GM18873 (cell line): Measurements from ENCODE around the gene RUFY4.
"Not testable (repeated sequence)": the region's sequence is repeated elsewhere in the genome, so short reads cannot be mapped to it uniquely, and the experiment has no call there.

Experiments used
- ATAC-seq: cut with Tn5 transposase; IDR thresholded peaks from one replicate; pipeline ENCODE4 v1.9.1; 2021; ENCODE audit warnings: mild to moderate bottlenecking, moderate library complexity, moderate number of reproducible peaks; ENCODE audit not compliant: unreplicated experiment, low FRiP score

Gene RUFY4

DNA sequence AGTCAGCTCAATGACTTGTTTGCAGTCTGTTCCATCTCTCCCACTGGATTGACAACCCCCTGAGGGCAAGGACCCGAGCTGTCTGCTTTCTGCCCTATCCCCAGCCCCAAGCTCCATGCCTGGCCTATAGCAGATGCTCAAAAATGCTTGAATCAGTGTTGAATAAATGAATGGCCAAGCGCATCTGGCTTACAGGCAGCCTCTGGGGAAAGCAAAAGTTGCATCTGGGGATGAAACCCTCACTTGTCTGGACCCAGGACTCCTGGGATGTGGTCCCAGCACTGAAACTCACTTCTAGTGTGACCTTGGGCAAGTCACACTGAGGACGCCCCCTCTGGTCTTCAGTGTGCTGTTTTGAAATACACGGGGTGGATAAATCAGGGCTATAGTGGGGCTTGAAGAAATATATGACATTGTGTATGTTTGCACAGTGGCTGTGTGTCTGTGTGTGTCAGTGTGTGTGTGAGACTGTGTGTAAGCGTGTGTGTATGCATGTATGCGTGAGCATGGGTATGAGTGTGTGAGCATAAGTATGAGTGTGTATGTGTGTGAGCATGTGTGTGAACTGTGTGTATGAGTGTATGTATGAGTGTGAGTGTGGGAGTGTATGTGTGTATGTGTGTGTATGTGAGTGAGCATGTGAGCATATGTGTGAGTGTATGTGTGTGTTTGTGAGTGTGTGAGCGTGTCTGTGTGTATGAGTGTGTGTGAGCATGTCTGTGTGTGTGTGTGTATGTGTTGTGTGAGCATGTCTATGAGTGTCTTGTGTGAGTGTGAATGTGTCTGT lies 38.5 kb upstream of the RUFY4 start:
- no peak for ATAC-seq

- ATAC-seq: no peak
These were observed 37.8 kb upstream of the RUFY4 start for GRCh38 chr2:218031261-218031660.

DNA sequence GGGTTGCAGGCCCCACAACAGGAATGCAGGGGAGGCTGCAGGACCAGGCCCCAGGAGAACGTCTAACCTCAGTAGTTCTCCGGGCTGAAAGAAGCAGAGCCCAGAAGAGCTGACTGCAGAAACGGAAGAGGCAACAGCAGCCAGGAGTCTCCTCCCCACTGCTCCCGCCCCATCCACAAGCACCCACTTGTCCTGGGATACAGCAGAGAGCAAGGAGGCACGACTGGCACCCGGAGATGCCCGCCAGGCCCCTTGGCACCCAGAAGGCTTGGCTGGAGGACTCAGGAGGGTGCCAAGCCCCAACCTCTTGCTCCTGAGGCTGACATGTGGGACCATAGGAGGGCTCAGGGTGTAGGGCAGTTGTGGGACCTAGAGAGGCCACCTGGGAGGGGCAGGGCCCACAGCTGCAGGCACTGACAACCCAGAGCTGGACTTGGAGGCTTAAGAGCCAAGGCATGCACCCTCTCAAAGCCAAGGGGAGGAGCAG lies 37.2 kb upstream of the RUFY4 start:
- ATAC-seq: no peak

- ATAC-seq: no peak
These were observed 36.5 kb upstream of the RUFY4 start for GRCh38 chr2:218032336-218033171.

GRCh38 chr2:218033208-218033589 lies 35.9 kb upstream of the RUFY4 start:
- ATAC-seq: no peak

- ATAC-seq: no peak
These were observed 35.2 kb upstream of the RUFY4 start for GRCh38 chr2:218033590-218034496.

- ATAC-seq: peak; percentile 70
These were observed 34.4 kb upstream of the RUFY4 start for GRCh38 chr2:218034497-218035213.

- no peak for ATAC-seq
These were observed 33.5 kb upstream of the RUFY4 start for GRCh38 chr2:218035463-218036100.

DNA sequence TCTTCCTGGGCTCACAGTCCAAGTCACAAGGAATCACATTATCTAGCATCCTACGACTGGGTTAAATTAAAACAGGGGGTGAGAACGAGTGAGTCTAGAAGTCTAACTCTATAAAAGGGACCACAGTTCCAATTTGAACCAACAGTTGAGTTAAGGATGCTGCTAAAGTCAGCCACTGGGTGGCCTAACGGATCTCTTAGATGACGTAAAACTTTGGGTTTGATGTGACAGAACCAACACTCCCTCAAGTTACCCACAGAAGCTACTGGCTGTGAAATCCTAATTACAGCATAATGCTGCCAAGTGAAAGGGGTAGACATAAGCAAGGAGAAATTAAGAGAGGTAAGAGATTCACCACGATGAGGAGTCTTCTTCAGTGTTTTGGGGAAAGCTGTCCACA lies 32.7 kb upstream of the RUFY4 start:
- no peak for ATAC-seq

- ATAC-seq: no peak
These were observed 29.9 kb upstream of the RUFY4 start for GRCh38 chr2:218039171-218039570.

DNA sequence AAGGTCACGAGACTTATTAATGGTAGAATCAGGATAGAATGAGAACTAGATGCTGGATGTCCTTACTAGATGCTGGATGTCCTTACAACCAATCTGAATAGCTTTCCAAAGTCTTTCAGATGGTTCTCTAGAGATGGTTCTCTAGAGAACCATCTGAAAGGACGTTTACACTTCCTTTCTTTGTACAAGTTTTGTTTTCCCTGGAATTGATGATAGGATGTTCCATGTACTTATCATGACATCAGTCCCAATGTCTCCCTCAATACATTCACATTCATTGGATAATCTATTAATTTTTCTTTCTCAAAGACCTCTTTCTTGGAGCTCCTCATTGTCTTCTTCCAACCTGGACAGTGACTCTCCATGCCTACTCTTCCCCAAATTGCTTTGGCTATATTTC lies 28.2 kb upstream of the RUFY4 start:
- no peak for ATAC-seq

- no peak for ATAC-seq
These were observed 27.5 kb upstream of the RUFY4 start for GRCh38 chr2:218041302-218042168.

DNA sequence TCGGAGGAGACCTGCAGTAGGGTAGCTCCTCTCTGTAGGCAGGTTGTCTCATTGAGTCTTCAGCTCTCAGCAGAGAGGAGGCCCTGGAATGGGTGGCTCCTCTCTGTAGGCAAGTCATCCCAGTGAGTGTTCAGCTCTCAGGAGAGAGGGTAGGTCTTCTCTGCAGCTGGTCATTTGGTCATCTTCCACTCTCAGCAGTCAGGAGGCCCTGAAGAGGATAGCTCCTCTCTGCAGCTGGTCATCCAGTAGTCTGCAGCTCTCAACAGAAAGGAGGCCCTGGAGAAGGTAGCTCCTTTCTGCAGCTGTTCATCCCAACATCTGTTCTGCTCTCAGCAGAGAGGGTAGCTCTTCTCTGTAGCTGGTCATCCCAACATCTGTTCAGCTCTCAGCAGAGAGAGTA lies 26.0 kb upstream of the RUFY4 start:
- ATAC-seq: no peak

- ATAC-seq: no peak
These were observed 25.3 kb upstream of the RUFY4 start for GRCh38 chr2:218043701-218044109.

DNA sequence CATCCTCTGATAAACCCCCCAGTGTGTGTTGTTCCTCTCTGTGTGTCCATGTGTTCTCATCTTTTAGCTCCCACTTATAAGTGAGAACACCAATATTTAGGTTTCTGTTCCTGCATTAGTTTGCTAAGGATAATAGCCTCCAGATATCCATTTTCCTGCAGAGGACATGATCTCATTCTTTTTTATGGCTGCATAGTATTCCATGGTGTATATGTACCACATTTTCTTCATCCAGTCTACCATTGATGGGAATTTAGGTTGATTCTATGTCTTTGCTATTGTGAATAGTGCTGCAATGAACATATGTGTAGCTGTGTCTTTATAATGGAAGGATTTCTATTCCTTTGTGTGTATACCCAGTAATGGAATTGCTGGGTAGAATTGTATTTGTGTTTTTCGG lies 24.5 kb upstream of the RUFY4 start:
- ATAC-seq: not testable (repeated sequence)

GRCh38 chr2:218046238-218046637 lies 22.8 kb upstream of the RUFY4 start:
- ATAC-seq: peak; percentile 47

- no peak for ATAC-seq
These were observed 21.4 kb upstream of the RUFY4 start for GRCh38 chr2:218047536-218048225.

GRCh38 chr2:218051903-218052302 lies 17.1 kb upstream of the RUFY4 start:
- ATAC-seq: no peak
